Astrocyte (in vitro differentiated cells and primary cell): Measurements from ENCODE around the gene LRRK1.

Source experiments
- CTCF ChIP-seq: IDR thresholded peaks from 2 replicates; pipeline ENCODE4 v1.5.1; 2011; ENCODE audit warnings: low read depth, mild to moderate bottlenecking, inconsistent platforms, low read length, moderate library complexity; ENCODE audit not compliant: insufficient read depth
- EZH2 ChIP-seq: IDR thresholded peaks from 2 replicates; pipeline ENCODE4 v1.6.1; 2012; ENCODE audit warnings: mild to moderate bottlenecking, low read length, inconsistent platforms; ENCODE audit not compliant: insufficient read depth

GRCh38 chr15:101114610-101115009 is 195.5 kb downstream of the LRRK1 start:
- TF ChIP-seq CTCF (no peak), EZH2 (no peak)
